ENCODE data around the gene DIS3L2.
"Not testable (repeated sequence)": the region's sequence is repeated elsewhere in the genome, so short reads cannot be mapped to it uniquely, and the experiment has no call there.

Gene DIS3L2

DNA sequence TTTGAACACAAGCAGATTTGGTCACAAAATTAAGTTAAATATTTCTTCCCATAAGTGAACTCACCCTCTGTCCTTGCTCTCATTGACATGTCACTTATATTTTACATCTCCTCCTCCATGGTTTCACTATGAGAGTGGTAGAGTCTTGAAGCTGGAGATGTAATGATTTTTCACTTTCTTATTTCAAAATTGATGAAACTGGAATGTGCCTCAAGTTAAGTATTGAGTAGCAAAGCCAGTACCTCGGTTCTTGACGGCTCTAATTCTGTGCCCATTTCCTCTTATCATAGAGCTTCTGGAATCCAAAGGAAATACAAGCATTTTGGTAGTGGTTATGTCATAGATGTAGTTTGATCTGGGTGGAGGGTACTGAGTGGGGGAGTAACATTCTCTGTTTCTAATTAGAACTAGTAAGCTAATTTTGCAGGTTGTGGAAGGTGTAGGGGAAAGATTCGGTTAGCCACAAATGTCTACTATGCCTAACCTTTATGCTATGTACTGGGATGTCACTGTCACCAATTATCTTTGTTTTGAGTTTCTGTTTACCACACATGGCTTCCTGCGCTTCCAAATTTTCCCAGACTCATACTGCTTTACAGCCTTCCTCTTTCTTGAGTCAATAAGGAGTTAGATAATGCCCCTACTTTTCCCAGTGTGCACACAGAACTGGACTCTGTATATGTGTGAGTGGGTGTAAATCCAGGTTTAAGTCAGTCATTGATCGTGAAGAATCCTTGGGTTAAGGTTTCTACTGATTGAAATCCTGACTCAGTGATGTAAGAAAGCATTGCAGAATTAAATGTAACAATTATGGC, 96.8 kb downstream of the DIS3L2 start:
- DNase-seq (ENCODE audit: low read depth), result no peak

DNA sequence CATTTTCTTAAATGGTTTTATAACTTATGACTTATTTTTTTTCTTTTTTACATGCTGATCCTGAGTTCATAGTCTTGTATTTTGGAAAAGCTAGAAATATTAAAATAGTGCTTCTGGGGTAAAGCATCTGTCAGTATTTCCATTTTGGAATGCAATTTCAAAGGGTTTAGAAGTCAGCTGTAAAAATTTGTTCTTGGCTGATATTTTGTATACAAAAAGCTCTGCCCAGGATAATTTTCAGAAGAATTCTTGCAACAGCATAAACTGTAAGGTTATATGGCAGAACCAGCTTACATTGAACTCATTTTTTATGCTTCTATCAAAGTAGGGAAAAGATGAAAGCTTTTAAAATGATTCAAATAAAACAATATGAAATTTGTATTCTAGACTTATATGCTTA, 97.4 kb downstream of the DIS3L2 start:
- DNase-seq (ENCODE audit: low read depth), result no peak

DNA sequence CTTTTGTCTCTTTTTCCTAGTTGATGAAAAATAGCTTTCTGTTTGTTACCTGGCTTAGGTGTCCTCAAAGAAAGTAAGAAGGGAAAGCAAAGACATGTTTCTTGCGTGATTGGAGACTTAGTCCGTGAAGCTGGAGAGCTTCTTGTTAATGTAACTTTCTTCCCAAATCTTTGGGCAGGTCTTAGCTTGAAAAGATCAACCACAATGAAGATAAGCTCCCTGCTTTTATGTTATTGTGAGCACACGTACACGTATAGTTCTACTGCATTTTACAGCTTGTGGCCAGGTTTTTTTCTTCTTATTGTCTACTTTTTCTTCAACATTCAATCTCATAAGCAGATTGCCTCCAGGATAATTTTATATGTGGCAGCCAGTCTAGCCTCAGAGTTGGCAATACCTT, 99.8 kb downstream of the DIS3L2 start:
- no peak for DNase-seq (ENCODE audit: low read depth)

DNA sequence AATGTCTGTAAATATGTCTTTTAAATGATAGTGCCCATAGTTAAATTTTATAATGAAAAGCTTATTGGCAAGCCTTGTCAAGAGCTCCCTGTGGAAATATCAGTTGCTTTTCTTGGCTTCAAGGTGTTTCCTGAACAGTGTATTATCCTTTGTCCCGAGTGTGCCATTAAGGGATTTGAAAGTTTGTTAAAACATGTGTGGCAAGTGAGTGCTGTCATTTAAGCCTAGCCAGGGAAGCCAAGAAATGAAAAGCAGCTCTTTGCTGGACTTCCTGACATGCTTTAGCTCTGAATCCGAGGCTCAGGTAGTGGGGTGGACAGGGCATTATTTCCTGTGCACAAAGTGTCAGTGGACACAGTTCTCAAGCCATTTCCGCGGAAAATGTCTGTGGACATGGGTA, 111.5 kb downstream of the DIS3L2 start:
- DNase-seq (ENCODE audit: low read depth), result no peak

DNA sequence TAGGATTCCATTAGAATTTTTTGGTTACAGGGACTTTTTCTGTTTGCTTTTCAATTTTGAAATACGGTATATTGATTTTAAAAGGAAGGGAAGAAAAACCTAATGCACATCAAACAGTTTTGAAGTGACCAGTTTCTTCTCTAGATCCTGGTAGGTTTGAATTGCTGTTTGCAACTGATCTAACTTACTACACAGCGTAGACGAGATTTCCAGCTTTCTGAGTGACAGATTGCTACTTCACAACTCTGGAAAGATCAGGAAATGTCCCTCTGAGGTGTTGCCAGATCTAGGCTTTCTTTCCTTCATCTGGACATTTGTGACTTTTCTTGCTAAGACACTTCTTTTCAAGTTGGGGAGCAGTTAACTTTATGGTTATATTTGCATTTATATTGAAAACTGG, 112.2 kb downstream of the DIS3L2 start:
- DNase-seq (ENCODE audit: low read depth), result no peak

DNA sequence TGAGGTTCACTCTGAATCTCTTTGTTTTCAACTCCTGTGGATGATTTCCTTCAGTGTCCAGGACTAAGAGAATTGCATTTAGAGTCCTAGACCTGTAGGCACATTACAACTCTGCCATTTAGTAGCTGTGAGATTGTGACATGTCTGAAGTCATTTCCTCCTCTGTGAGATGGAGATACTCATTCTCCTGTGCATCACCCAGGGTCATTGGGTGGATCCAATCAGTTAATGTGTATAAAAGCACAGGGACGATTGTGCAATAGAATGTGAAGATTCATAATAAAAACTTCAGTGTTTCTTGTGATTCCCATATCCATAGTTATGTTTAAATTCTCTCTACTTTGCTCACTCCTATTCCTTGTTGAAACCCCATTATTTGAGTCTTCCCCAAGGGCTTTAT, 113.6 kb downstream of the DIS3L2 start:
- no peak for DNase-seq (ENCODE audit: low read depth)

DNA sequence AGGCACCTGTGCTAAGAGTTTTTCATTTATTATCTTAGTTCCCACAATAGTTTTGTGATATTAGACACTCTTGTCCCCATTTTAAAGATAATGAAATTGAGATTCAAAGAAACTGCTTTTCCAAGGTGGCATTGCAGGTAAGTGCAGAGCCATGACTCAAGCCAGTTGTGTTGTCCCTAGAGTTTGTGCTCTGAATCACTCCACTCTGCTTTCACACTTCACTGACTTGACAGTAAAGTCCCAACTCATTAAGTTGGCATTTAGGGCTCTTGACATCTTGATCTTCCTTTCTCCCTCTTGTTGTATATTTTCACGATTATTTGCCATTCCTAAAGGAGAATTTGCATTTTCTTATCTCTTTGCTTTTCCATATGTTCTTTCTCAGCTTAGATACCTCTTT, 114.3 kb downstream of the DIS3L2 start:
- no peak for DNase-seq (ENCODE audit: low read depth)

DNA sequence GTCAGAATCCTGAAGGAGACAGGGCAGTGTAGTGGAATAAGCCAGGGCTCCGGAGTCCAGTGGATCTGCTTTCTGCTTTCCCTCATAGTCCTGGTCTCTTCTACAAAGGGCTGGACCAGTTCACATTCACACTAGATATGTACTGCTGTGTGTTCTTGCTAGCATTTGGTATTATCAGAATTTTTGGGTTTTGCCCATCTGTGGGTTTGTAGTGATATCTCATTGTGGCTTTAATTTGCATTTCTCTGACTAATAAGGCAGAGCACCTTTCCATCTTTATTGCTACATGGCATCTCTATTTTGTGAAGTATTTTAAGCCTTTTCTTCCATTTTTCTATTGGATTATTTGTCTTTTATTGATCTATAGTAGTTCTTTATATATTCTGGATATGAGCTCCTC, 114.8 kb downstream of the DIS3L2 start:
- no peak for DNase-seq (ENCODE audit: low read depth)

DNA sequence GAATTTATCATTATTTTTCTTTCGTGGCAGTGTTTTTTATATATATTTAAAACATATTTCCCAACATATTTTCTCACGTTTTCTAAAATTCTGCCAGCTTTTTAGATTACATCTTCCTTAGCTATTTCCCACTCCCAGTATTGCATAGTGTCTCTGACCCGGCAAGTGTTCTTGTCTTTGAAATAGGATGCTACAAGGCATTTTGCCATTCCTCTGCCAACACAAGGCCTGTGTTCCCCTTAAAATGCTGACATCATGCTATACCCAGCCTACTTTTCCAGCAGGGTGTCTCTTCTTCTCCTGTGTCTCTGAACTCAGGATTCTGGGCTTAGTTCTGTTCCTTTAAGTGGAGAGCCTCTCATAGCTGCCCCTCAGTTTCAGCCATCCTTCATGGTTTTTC, 115.2 kb downstream of the DIS3L2 start:
- no peak for DNase-seq (ENCODE audit: low read depth)

DNA sequence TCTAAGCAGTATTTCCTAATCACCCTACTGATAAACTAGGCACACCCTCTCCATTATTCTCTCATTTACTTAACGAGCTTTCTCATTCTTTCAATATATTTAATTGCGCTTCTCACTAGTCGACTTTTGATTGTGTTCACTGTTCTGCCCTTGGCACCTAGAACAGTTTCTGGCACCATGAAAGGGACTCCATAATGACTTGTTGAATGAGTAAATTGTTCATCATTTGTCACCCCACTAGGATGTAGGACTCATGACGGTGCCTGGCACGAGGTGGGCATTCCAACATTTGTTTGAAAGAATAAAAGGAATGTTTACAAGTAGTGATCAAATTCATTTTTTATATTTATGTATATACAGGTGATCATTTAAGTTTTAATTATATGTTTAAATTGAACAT, 123.7 kb downstream of the DIS3L2 start:
- no peak for DNase-seq (ENCODE audit: low read depth)

DNA sequence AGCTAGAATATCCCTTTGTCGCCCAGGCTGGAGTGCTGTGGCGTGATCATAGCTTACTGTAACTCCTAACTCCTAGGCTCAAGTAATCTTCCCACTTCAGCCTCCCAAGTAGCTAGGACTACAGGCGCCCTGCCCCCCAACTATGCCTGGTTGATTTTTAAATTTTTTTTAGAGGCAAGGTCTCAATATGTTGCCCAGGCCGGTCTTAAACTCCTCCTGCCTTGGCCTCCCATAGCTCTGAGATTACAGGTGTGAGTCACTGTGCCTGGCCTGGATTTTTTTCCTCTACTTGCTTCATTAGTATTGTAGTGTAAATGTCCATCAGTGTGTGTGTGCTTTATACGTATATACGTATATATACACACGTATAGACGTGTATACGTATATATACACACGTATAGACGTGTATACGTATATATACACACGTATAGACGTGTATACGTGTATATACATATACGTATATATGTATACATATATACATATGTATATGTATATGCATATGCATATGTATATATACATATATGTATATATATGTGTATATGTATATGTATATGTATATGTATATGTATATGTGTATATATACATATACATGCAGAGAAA, 124.4 kb downstream of the DIS3L2 start:
- DNase-seq (ENCODE audit: low read depth), result no peak

DNA sequence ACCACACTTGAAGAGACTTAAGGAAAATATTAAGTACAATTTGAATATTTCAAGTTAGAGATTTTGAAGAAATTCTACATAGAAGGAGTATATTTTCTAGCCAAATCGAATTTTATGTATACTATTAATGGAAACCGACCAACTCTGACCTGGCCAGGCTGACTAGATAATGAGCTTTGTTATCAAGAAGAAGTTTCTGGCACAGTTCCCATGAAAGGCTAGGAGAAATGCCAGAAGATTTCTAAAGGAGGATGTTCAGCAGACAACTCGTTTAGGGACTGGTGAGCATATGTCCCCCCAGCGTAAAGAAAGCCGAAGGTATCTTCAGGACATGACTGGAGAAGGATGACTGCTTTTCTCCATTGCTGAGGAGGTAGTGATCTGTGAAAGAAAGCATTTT, 127.3 kb downstream of the DIS3L2 start:
- no peak for DNase-seq (ENCODE audit: low read depth)

DNA sequence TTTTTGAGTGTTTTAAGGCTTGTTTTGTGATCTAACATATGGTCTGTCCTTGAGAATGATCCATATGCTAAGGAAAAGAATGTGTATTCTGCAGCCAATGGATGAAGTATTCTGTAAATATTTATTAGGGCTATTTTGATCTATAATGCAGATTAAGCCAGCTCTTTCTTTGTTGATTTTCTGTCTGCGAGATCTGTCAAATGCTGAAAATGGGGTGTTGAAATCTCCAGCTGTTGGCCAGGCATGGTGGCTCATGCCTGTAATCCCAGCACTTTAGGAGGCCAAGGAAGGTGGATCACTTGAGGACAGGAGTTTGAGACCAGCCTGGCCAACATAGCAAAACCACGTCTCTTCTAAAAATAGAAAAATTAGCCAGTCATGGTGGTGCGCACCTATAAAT, 132.7 kb downstream of the DIS3L2 start:
- no peak for DNase-seq (ENCODE audit: low read depth)

DNA sequence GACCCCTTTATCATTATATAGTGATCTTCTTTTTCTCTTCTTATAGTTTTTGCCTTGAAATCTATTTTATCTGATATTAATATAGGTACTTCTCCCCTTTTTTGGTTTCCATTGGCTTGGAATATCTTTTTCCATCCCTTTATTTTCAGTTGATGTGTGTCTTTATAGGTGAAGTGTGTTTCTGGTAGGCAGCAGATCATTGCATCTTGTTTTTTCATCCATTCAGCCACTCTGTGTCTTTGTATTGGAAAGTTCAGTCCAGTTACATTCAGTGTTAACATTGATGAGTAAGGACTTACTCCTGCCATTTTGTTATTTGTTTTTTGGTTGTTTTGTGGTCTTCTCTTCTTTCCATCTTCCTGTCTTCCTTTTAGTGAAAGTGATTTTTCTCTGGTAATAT, 133.4 kb downstream of the DIS3L2 start:
- DNase-seq (ENCODE audit: low read depth), result no peak

DNA sequence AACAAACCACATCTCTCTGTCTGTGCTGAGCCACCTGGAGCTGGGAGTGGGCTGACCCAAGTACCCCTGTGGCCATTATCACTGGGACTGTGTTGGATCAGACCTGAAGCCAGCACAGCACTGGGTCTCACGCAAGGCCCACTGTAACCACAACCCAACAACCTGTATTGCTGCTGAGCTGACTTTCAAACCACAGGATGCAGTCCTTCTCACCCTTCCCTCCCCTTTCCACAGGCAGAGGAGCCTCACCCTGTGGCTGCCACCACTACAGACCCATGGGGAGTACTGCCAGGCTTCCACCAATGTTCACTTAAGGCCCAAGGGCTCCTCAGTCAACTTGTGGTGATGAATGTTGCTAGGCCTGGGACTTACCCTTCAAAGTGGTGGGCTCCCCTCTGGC, 135.7 kb downstream of the DIS3L2 start:
- DNase-seq (ENCODE audit: low read depth), result no peak

DNA sequence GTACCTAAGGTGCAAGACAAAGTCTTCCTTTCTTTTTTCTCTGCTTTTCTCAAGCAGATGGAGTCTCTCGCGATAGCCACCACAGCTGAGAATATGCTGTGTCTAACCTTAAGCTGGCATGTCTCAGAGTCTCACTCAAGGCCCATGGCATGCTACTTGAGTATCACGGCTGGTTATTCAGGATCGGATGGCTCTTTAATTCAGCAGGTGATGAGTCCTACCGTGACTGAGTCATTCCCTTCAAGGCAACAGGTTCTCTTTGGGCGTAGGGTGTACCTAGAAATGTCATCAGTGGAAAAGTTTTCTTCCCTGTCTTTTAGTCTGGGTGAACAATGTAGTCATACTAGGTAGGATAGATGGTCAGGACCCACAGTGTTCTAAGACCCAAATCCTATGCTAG, 136.2 kb downstream of the DIS3L2 start:
- DNase-seq (ENCODE audit: low read depth), result no peak

DNA sequence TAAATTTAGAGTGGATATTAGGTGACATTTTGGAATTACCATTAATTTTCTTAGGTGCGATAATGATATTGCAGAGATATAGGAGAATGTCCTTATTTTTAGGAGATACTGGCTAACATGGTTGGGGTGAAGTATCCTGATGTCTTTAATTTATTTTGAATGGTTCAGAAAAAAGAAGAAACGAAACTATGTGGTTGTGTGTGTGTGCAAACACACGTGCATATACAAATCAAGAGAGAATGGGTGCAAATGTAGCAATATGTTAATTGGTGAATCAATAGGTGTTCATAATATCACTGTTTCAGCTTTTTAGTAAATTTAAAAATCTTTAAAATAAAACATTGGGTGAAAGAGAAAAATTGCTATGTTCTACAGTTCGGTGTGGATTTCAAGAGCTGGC, 140.9 kb downstream of the DIS3L2 start:
- no peak for DNase-seq (ENCODE audit: low read depth)

DNA sequence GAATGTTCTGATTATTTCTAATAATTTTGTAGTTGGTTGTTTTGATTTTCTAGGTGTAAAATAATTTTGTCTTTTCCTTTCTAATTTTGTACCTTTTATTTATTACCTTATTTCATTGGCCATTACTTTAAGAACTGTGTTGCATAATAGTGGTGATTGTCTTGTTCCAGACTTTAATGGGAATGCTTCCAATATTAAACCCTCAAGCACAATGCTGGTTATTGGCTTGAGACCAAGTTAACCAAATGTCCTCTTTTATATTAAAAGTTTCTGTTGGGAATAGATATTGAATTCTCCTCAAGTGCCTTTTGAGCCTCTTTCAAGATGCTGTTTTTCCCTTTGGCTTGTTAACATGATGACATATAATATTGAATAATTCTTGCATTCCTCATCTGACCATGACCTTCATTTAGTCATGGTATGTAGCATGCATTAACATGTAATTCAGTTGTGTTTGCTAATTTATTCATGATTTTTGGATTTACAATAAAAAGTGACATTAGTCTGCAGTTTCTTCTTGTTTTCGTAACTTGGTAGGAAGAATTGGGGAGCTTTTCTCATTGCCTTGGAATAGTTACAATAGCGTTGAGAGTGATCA, 141.7 kb downstream of the DIS3L2 start:
- no peak for DNase-seq (ENCODE audit: low read depth)

DNA sequence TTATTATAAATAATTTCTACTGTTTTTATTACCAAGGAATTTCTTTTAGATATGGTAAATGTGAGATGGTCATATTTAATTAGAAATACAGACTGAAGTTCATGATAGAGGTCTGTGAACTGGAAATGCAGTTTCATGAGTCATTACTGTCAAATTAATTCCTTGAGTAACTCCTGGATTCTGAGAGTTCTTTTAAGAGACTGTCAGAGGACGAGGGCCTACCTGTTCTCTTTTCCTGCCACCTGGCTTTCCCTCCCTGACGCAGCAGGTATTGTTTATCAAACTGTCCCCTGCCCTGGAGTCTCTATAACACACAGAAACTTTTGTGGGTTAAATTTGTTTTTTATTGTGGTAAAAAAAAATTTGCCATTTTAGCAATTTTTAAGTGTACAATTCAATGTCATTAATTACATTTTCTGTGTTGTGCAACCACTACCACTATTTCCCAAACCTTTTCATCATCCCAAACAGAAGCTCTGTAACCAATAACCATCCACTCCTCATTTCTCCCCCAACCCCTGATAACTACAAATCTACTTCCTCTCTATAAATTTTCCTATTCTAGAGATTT, 142.6 kb downstream of the DIS3L2 start:
- DNase-seq (ENCODE audit: low read depth), result no peak

DNA sequence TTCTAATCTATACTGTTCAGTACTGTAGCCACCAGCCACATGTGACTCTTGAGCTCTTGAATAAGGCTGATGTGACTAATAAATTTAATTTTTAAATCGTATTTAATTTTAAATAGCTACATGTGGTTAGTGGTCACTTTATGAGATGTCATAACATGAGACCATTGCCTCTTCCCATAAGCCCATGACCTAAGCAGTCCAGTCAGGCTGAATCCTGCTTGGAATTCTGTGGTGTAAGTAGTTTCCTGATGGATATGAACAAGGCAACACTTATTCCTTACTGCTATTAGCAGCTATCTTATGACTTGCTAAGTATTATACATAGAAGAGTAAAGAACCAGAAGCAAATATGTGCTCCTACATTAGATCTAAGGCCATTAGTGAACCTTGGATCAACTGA, 150.0 kb downstream of the DIS3L2 start:
- DNase-seq (ENCODE audit: low read depth), result no peak

DNA sequence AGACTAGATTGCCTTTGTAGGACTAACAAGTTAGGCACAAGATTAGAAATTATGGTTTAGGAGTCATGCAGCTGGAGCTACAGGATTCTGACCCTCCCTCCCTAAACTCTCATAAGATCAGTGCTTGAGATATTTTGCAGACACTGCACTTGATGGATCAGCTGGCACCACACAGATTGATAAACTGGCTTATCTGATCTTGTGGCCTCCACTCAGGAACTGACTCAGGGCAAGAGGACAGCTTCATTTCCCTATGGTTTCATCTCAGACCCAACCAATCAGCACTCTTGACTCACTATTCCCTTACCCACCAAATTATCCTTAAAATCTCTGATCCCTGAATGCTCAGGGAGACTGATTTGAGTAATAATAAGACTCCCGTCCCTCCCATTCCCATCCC, 152.3 kb downstream of the DIS3L2 start:
- DNase-seq (ENCODE audit: low read depth), result no peak

DNA sequence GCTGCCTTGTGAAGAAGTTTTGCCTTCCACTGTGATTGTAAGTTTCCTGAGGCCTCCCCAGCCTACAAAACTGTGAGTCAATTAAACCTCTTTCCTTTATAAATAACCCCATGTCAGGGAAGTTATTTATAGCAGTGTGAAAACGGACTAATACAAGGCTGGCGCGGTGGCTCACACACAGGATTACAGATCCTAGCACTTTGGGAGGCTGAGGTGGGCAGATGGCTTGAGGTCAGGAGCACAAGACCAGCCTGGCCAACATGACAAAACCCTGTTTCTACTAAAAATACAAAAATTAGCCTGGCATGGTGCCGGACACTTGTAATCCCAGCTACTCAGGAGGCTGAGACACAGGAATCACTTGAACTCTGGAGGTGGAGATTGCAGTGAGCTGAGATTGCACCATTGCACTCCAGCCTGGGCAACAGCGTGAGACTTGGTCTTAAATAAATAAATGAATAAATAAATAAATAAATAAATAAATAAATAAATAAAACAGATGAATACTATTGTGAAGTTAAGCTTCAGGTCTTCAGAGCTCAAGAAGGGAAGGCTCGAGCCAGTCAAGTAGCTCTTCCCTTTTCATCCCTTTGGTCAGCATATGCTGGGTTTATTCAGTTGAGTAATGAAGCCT, 154.3 kb downstream of the DIS3L2 start:
- not testable (repeated sequence) for DNase-seq (ENCODE audit: low read depth)

DNA sequence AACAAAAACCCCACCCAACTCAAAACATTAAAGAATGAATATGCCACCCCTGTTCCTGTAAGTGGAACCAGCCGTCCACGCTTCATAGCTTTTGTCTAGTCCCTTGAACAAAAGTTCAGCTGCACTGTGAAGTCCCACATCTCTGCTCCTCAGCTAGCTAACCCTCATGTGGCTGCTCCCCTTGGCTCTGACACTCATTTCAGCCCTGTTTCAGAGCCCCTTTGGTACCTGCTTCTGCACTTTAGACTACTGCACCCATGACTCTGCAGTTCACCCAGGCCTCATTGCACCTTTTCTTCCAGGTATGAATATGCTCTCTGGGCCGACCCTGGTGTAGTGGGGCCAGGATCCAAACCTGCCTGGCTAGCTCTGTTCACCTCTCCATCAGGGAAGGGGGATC, 155.3 kb downstream of the DIS3L2 start:
- DNase-seq (ENCODE audit: low read depth), result no peak

All from activated T-helper 1 cell treated with Interleukin-2 at 50 U/mL for 16 hours (primary cell).